ENCODE results near the gene NAALADL1.

DNA sequence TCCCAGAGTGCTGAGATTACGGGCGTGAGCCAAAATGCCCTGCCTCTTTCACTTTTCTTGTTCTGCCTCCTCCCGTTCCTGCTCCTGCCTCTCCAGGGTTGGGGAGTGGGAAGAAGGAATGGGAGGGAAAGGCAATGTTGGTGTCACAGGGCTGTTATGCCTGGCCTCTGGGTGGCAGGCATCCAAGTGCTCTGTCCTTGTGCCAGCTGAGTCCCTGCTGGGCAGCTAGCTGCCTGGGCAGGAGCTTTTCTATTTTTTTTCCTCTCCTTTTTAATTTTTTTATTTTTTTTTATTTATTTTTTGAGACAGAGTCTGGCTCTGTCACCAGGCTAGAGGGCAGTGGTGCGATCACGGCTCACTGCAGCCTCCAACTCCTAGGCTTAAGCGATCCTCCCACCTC lies 21.4 kb downstream of the NAALADL1 start:
- TF ChIP-seq POLR2A (IDR thresholded peaks at IDR 0.05; ENCODE audit: extremely low read depth, insufficient read length) (no peak), MYC (IDR thresholded peaks at IDR 0.05; ENCODE audit: low read depth, low read length) (no peak)
- TF ChIP-seq, protein P1, sequence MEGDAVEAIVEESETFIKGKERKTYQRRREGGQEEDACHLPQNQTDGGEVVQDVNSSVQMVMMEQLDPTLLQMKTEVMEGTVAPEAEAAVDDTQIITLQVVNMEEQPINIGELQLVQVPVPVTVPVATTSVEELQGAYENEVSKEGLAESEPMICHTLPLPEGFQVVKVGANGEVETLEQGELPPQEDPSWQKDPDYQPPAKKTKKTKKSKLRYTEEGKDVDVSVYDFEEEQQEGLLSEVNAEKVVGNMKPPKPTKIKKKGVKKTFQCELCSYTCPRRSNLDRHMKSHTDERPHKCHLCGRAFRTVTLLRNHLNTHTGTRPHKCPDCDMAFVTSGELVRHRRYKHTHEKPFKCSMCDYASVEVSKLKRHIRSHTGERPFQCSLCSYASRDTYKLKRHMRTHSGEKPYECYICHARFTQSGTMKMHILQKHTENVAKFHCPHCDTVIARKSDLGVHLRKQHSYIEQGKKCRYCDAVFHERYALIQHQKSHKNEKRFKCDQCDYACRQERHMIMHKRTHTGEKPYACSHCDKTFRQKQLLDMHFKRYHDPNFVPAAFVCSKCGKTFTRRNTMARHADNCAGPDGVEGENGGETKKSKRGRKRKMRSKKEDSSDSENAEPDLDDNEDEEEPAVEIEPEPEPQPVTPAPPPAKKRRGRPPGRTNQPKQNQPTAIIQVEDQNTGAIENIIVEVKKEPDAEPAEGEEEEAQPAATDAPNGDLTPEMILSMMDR (IDR thresholded peaks at IDR 0.05; ENCODE audit: low read depth, low read length) = no peak
- TF ChIP-seq, protein P2, sequence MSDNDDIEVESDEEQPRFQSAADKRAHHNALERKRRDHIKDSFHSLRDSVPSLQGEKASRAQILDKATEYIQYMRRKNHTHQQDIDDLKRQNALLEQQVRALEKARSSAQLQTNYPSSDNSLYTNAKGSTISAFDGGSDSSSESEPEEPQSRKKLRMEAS (IDR thresholded peaks at IDR 0.05; ENCODE audit: low read depth, low read length) = no peak

Measured in NB4 (cell line).